ENCODE measurements around the gene DLG2. TPM values are rescaled to one million over a fixed set of nuclear protein-coding genes. Genes with fewer than 3 reads are reported as not detected.

The DLG2 gene
- total and polyA plus RNA-seq, 2 of the 8 experiments (the other 6 are each of a cell fraction or from before 2014, with no cell fraction given): 1.7 to 14.3 TPM

DNA sequence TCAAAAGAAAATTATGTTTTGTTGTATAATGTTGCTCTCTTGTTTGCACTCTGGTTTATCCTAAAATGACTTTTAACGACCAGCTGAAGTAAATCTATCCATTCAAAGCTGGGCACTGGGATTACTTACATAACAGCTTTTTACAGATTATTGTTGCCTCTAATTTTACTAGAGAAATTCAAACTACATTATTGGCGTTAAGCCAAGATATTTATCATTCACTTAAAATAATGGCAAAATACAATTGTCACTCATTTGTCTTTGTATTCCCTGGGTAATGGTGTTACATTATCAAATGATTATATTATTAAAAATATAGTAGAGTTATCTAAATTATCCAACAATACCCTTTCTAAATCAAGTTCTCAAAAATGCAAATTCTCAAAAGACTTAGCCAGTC, 30.3 kb downstream of the DLG2 start:
- FAIRE-seq: no peak
- Histone ChIP-seq H2BK12ac (ENCODE audit: low read depth, low read length) (no peak overlapping the region), H3K23ac (ENCODE audit: insufficient read length) (no peak overlapping the region), H3K56ac (replicated peaks; ENCODE audit: insufficient read length, low read depth, low read length) (no peak overlapping the region), H3K9ac (replicated peaks in 1 of 4; ENCODE audit: extremely low read depth in 1 of 4, low read depth in 3 of 4, low read length in 3 of 4) (no peak overlapping the region), H3K4me2 (ENCODE audit: insufficient read depth in 1 of 2, low read depth in 2 of 2, low read length in 2 of 2) (no peak overlapping the region), H3K79me1 (ENCODE audit: low read depth, low read length) (no peaks in the 10 kb centered on the region), H3K9me3 (ENCODE audit: insufficient read depth in 2 of 2, low read depth in 1 of 2, low read length in 1 of 2) (no peaks in the 10 kb centered on the region), H3K4me1 (replicated peaks in 1 of 4; ENCODE audit: control insufficient read depth in 3 of 4, insufficient read depth in 4 of 4, low read length in 3 of 4) (peaks cover 0 to 3% (median 0%) of the 10 kb centered on the region in 4 experiments; a peak in 2 of 7 replicates), H3K79me2 (ENCODE audit: control insufficient read depth in 1 of 2, insufficient read depth in 2 of 2, low read length in 2 of 2) (no peaks in the 10 kb centered on the region), H4K91ac (replicated peaks; ENCODE audit: insufficient read length, low read length) (no peak overlapping the region), H3K27me3 (replicated peaks in 1 of 4; ENCODE audit: control insufficient read depth in 3 of 4, extremely low read depth in 1 of 4, insufficient read depth in 3 of 4, low read length in 3 of 4) (no peaks in the 10 kb centered on the region), H4K8ac (ENCODE audit: extremely low read depth, insufficient read depth, low read length) (no peak overlapping the region), H2BK5ac (ENCODE audit: low read depth, low read length) (no peak overlapping the region), H2BK120ac (replicated peaks; ENCODE audit: low read depth, low read length) (no peak overlapping the region), H4K20me1 (replicated peaks in 1 of 2; ENCODE audit: control insufficient read depth in 1 of 2, insufficient read depth in 2 of 2, low read length in 2 of 2) (no peaks in the 10 kb centered on the region), H3K4ac (replicated peaks; ENCODE audit: insufficient read length, low read depth, low read length) (no peak overlapping the region), H3K36me3 (ENCODE audit: control insufficient read depth in 2 of 4, insufficient read depth in 4 of 4, low read length in 3 of 4) (no peaks in the 10 kb centered on the region), H2AK5ac (ENCODE audit: low read depth, low read length) (no peak overlapping the region), H2AFZ (ENCODE audit: low read length) (no peak overlapping the region), H3K23me2 (ENCODE audit: low read depth, low read length) (peaks cover 3% of the 10 kb centered on the region; the same call in 1 of the 2 replicates), H2BK20ac (ENCODE audit: low read length) (no peak overlapping the region), H2BK15ac (ENCODE audit: low read length) (no peak overlapping the region), H3K4me3 (ENCODE audit: extremely low read depth in 1 of 4, insufficient read depth in 2 of 4, low read depth in 3 of 4, low read length in 4 of 4) (no peak overlapping the region), H3K27ac (ENCODE audit: low read depth, low read length) (no peak overlapping the region), H3K18ac (ENCODE audit: extremely low read depth, low read length) (no peak overlapping the region), H4K5ac (ENCODE audit: insufficient read length, low read depth, low read length) (no peak overlapping the region), H3K14ac (ENCODE audit: insufficient read length) (no peak overlapping the region)
- 85% methylated on average over 2 of the region's 2 CpGs; no CpG with 5 or more reads in 1 of the 2 experiments for WGBS, 2 experiments (ENCODE audit: extremely low coverage in 1 of 2, insufficient coverage in 1 of 2, insufficient read length in 1 of 2, insufficient replicate concordance in 2 of 2, low coverage in 1 of 2, low lambda C conversion rate in 2 of 2, missing lambda C conversion rate in 1 of 2)
- POLR2A ChIA-PET (ENCODE audit: partially characterized antibody): interaction anchor here (1.3 kb wide), 1 partner anchor 12 kb away, joined by 3 read pairs; no protein-coding TSS in a partner anchor
- no peak for DNase-seq (ENCODE audit: low read depth in 1 of 2, low spot score in 2 of 2)
- CTCF ChIA-PET (ENCODE audit: partially characterized antibody): interaction anchor here (0.7 to 1.5 kb wide), 3 partner anchors 12 to 597 kb away, joined by 3 to 4 read pairs (median 3); no protein-coding TSS in a partner anchor
- TF ChIP-seq, protein P1, sequence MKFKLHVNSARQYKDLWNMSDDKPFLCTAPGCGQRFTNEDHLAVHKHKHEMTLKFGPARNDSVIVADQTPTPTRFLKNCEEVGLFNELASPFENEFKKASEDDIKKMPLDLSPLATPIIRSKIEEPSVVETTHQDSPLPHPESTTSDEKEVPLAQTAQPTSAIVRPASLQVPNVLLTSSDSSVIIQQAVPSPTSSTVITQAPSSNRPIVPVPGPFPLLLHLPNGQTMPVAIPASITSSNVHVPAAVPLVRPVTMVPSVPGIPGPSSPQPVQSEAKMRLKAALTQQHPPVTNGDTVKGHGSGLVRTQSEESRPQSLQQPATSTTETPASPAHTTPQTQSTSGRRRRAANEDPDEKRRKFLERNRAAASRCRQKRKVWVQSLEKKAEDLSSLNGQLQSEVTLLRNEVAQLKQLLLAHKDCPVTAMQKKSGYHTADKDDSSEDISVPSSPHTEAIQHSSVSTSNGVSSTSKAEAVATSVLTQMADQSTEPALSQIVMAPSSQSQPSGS (IDR thresholded peaks at IDR 0.05; ENCODE audit: low read length): no peak
- TF ChIP-seq HDAC2 (IDR thresholded peaks at IDR 0.05; ENCODE audit: borderline replicate concordance in 1 of 2, low read depth in 2 of 2, low read length in 2 of 2): no peak
- no peak for TF ChIP-seq HDAC6 (IDR thresholded peaks at IDR 0.05; ENCODE audit: low read depth, low read length)
- TF ChIP-seq GABPA (IDR thresholded peaks at IDR 0.05; ENCODE audit: borderline replicate concordance, insufficient read depth, low read length): no peak
- TF ChIP-seq ZNF274 (IDR thresholded peaks at IDR 0.05; ENCODE audit: borderline replicate concordance, extremely low read depth, low read length): no peak
- no peak for TF ChIP-seq CBX5 (IDR thresholded peaks at IDR 0.05; ENCODE audit: low read depth, low read length)
- TF ChIP-seq, protein P2, sequence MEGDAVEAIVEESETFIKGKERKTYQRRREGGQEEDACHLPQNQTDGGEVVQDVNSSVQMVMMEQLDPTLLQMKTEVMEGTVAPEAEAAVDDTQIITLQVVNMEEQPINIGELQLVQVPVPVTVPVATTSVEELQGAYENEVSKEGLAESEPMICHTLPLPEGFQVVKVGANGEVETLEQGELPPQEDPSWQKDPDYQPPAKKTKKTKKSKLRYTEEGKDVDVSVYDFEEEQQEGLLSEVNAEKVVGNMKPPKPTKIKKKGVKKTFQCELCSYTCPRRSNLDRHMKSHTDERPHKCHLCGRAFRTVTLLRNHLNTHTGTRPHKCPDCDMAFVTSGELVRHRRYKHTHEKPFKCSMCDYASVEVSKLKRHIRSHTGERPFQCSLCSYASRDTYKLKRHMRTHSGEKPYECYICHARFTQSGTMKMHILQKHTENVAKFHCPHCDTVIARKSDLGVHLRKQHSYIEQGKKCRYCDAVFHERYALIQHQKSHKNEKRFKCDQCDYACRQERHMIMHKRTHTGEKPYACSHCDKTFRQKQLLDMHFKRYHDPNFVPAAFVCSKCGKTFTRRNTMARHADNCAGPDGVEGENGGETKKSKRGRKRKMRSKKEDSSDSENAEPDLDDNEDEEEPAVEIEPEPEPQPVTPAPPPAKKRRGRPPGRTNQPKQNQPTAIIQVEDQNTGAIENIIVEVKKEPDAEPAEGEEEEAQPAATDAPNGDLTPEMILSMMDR (IDR thresholded peaks at IDR 0.05; ENCODE audit: control extremely low read depth in 1 of 3, insufficient read depth in 1 of 3, low read depth in 1 of 3, low read length in 3 of 3): no peak
- TF ChIP-seq RNF2 (IDR thresholded peaks at IDR 0.05; ENCODE audit: borderline replicate concordance, low read depth, low read length, missing control alignments, poor library complexity, severe bottlenecking): no peak
